ENCODE data around the gene ASS1. TPM values are rescaled to one million over a fixed set of nuclear protein-coding genes. Genes with fewer than 3 reads are reported as not detected.

Gene ASS1
- total and polyA plus RNA-seq, 7 donors = 31.0 to 74.4 (median 67.0) TPM

DNA sequence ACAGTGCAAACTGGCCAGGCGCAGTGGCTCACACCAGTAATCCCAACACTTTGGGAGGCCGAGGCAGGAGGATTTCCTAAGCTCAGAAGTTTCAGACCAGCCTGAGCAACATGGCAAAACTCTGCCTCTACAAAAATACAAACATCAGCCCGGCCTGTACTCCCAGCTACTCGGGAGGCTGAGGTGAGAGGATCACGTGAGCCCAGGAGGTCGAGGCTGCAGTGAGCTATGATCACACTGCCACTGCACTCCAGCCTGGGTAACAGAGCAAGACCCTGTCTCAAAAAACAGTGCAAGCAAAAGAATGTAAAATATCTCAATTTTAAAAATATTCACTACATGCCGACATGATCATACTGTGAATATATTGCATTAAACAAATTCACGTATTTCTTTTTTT lies 83.9 kb downstream of the ASS1 start:
- no peaks in the 10 kb centered on the region for H3K4me1 ChIP-seq
- TF ChIP-seq, protein P1, sequence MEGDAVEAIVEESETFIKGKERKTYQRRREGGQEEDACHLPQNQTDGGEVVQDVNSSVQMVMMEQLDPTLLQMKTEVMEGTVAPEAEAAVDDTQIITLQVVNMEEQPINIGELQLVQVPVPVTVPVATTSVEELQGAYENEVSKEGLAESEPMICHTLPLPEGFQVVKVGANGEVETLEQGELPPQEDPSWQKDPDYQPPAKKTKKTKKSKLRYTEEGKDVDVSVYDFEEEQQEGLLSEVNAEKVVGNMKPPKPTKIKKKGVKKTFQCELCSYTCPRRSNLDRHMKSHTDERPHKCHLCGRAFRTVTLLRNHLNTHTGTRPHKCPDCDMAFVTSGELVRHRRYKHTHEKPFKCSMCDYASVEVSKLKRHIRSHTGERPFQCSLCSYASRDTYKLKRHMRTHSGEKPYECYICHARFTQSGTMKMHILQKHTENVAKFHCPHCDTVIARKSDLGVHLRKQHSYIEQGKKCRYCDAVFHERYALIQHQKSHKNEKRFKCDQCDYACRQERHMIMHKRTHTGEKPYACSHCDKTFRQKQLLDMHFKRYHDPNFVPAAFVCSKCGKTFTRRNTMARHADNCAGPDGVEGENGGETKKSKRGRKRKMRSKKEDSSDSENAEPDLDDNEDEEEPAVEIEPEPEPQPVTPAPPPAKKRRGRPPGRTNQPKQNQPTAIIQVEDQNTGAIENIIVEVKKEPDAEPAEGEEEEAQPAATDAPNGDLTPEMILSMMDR (IDR thresholded peaks at IDR 0.05) = no peak
- no peak for ATAC-seq
- intact Hi-C loops (cut with DNase I) = no loop called here
- H3K36me3 ChIP-seq (ENCODE audit: insufficient read depth in 1 of 2, low read depth in 1 of 2) = no peaks in the 10 kb centered on the region
- 84 to 88% (median 85%) methylated on average over 8 of the region's 8 CpGs for WGBS, 3 donors
- H3K9me3 ChIP-seq = no peaks in the 10 kb centered on the region
- H3K27me3 ChIP-seq (ENCODE audit: insufficient read depth in 3 of 3, low read length in 2 of 3) = peaks cover 0 to 18% (median 3%) of the 10 kb centered on the region in 3 donors
- no peak overlapping the region for H3K27ac ChIP-seq
- DNase-seq = no peak
- no peak overlapping the region for H3K4me3 ChIP-seq

DNA sequence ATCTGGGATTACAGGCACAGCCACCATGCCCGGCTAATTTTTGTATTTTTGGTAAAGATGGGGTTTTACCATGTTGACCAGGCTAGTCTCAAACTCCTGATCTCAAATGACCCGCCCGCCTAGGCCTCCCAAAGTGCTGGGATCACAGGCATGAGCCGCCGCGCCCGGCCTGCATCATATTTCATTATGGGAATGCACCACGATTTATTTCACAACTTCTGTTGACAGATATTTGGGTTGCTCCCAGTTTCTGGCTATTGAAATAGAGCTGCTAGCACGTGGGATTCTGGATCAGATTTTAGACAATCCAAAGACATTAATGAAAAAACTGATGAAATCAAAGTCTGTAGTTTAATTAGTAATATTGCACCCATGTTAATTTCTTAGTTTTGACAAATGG lies 86.2 kb downstream of the ASS1 start:
- Histone ChIP-seq H3K27me3 (ENCODE audit: insufficient read depth in 3 of 3, low read length in 2 of 3) (peaks cover 0 to 26% (median 3%) of the 10 kb centered on the region in 3 donors), H3K36me3 (ENCODE audit: insufficient read depth in 1 of 2, low read depth in 1 of 2) (no peaks in the 10 kb centered on the region), H3K27ac (no peak overlapping the region), H3K4me3 (no peak overlapping the region), H3K9me3 (no peaks in the 10 kb centered on the region), H3K4me1 (no peaks in the 10 kb centered on the region)
- 22 to 28% (median 22%) methylated on average over 9 of the region's 9 CpGs for WGBS, 3 donors
- TF ChIP-seq, protein P1 (IDR thresholded peaks at IDR 0.05) = no peak
- intact Hi-C loops (cut with DNase I) = no loop called here
- DNase-seq (peak; percentile 54 to 78), ATAC-seq (peak; percentile 86 to 95 (median 90))

DNA sequence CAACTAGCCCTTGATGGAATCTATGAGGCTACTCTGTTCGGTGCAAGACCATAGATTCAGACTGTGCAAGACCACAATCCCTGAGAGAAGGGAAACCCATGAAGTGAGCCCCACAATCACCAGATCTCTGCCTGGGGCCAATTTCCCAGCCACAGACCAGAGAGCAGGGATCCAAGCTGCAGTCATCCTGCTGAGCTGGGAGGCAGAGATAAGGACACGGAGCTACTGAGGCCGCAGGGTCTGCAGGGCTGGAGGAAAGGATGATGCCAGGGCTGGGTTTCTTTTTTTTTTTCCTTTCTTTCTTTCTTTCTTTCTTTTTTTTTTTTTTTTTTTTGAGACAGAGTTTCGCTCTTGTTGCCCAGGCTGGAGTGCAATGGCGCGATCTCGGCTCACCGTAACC lies 86.9 kb downstream of the ASS1 start:
- Histone ChIP-seq H3K27me3 (ENCODE audit: insufficient read depth in 3 of 3, low read length in 2 of 3) (peaks cover 0 to 34% (median 3%) of the 10 kb centered on the region in 3 donors), H3K27ac (no peak overlapping the region)

DNA sequence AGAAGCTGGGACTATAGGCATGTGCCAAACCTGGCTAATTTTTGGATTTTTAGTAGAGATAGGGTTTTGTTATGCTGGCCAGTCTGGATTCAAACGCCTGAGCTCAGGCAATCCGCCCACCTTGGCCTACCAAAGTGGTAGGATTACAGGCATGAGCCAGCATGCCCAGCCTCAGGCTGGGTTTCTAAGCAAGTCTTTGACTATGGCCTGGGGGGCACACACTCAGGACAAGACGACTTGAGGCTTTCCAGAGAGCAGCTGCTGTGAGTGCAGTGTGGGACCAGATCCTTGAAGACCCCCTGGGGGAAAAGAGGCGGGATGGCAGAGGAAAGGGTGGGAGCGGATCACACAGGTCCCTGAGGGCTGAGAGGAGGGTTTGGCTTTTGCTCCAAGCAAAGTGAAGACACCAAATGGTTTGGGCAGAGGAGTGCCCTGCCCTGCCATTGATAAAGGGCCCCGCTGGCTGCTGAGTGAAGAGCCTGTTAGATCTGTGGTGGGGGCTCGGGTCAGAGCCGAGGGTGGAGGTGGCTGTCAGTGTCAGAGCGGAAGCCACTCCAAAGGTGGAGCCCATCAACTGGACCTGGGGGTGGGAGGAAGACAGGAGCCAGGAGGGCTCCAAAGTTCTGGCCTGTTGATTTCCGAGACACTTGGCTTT lies 87.8 kb downstream of the ASS1 start:
- Histone ChIP-seq H3K36me3 (ENCODE audit: insufficient read depth in 1 of 2, low read depth in 1 of 2) (no peaks in the 10 kb centered on the region), H3K4me3 (no peak overlapping the region), H3K4me1 (no peaks in the 10 kb centered on the region), H3K27me3 (ENCODE audit: insufficient read depth in 3 of 3, low read length in 2 of 3) (peaks cover 0 to 35% (median 10%) of the 10 kb centered on the region in 3 donors), H3K9me3 (no peaks in the 10 kb centered on the region), H3K27ac (no peak overlapping the region)
- TF ChIP-seq, protein P1 (IDR thresholded peaks at IDR 0.05) = no peak
- ATAC-seq = no peak
- intact Hi-C loops (cut with DNase I) = no loop called here
- WGBS, 3 donors = 63 to 80% (median 75%) methylated on average over 10 of the region's 10 CpGs
- DNase-seq = no peak

More for the DNA sequence above, 86.9 kb downstream of the ASS1 start:
- 97 to 99% (median 98%) methylated on average over 7 to 8 of the region's 8 CpGs for WGBS, 3 donors
- DNase-seq (no peak), ATAC-seq (no peak)
- TF ChIP-seq, protein P1 (IDR thresholded peaks at IDR 0.05) = no peak
- intact Hi-C loops (cut with DNase I) = no loop called here
- Histone ChIP-seq H3K36me3 (ENCODE audit: insufficient read depth in 1 of 2, low read depth in 1 of 2) (no peaks in the 10 kb centered on the region), H3K4me3 (no peak overlapping the region), H3K4me1 (no peaks in the 10 kb centered on the region), H3K9me3 (no peaks in the 10 kb centered on the region)
